ENCODE measurements around the gene USP32. TPM values are rescaled to one million over a fixed set of nuclear protein-coding genes. Genes with fewer than 3 reads are reported as not detected.

USP32 gene
- total and polyA plus RNA-seq, 2 donors, result 18.2 to 63.7 TPM

GRCh38 chr17:60165223-60165622 is 226.7 kb downstream of the USP32 start:
- Histone ChIP-seq H3K27ac (ENCODE audit: low read depth) (no peak overlapping the region), H3K4me3 (ENCODE audit: low read depth, low read length) (no peak overlapping the region), H3K36me3 (ENCODE audit: insufficient read depth) (no peaks in the 10 kb centered on the region), H3K4me1 (ENCODE audit: insufficient read depth) (no peaks in the 10 kb centered on the region)
- WGBS, result 51% methylated on average over 5 of the region's 5 CpGs
- no peak for DNase-seq (ENCODE audit: extremely low spot score)

DNA sequence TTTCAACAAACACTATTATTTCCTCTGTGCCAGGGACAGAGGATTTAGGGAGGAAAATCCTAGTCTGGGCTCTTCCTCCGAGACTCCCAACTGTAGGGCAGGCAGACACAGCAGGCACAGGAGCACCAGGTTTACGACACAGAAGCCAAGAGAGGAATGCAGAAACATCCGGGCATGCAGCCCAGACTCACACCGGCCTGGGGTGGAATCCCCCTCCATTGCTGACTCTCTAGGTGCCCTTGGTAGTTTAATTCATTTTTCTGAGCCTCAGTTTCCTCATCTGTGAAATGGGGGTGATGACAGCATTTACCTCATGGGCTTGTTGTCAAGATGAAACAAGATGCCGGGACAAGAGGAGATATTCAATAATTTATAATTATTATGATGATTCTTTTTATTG is 227.2 kb downstream of the USP32 start:
- Histone ChIP-seq H3K4me1 (ENCODE audit: insufficient read depth) (no peaks in the 10 kb centered on the region), H3K27ac (ENCODE audit: low read depth) (no peak overlapping the region), H3K36me3 (ENCODE audit: insufficient read depth) (no peaks in the 10 kb centered on the region), H3K4me3 (ENCODE audit: low read depth, low read length) (no peak overlapping the region)
- WGBS, result 44% methylated on average over 5 of the region's 5 CpGs
- no peak for DNase-seq (ENCODE audit: extremely low spot score)

DNA sequence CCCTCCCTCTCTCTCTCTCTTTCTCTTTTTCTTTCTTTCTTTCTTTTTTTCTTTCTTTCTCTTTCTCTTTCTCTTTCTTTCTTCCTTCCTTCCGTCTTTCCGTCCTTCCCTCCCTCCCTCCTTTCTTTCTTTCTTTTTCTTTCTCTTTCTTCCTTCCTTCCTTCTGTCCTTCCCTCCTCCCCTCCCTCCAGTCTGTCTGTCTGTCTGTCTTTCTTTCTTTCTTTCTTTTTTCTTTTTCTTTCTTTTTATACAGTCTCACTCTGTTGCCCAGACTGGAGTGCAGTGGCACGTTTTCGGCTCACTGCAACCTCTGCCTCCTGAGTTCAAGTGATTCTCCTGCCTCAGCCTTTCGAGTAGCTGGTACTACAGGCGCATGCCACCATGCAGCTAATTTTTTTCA is 227.8 kb downstream of the USP32 start:
- Histone ChIP-seq H3K36me3 (ENCODE audit: insufficient read depth) (no peaks in the 10 kb centered on the region), H3K27ac (ENCODE audit: low read depth) (no peak overlapping the region), H3K4me1 (ENCODE audit: insufficient read depth) (no peaks in the 10 kb centered on the region), H3K4me3 (ENCODE audit: low read depth, low read length) (no peak overlapping the region)
- no peak for DNase-seq (ENCODE audit: extremely low spot score)
- WGBS, result 79% methylated on average over 6 of the region's 6 CpGs

DNA sequence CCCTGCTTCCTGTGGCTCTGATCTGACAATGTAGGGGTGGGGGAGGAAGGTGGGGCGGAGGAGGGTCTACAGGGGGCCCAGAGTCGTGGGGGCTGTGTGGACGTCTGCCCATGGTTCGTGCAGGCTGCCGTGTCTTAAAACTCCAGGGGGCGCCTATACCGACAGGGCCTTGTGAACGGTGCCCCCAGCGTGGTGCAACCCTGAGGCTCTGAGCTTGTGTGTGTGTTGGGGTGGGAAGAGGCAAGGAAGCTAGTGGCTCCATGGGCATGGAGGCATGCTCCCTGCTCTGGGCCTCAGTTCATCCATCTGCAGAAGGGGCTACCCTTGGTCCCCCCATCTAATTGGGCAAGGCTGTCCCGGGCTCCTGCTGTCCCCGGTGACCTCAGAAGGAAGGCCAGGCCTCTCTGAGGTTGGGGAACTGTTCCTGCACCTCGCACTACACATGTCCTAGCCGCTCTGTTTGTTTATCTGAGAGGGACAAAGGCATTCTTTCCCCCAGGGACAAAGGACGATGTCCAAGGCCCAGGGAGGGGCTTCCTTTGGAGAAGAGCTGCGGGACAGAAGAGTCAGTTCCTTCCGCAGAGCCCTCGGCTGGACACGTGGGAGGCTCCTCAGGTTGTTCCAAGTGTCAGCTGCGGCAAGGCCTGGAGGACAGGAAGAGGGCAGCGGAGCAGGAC is 228.7 kb downstream of the USP32 start:
- H3K36me3 ChIP-seq (ENCODE audit: insufficient read depth), result no peaks in the 10 kb centered on the region
- no peak overlapping the region for H3K4me3 ChIP-seq (ENCODE audit: low read depth, low read length)
- no peak for DNase-seq (ENCODE audit: extremely low spot score)
- H3K4me1 ChIP-seq (ENCODE audit: insufficient read depth), result no peaks in the 10 kb centered on the region
- H3K27ac ChIP-seq (ENCODE audit: low read depth), result no peak overlapping the region
- 51% methylated on average over 20 of the region's 20 CpGs for WGBS

DNA sequence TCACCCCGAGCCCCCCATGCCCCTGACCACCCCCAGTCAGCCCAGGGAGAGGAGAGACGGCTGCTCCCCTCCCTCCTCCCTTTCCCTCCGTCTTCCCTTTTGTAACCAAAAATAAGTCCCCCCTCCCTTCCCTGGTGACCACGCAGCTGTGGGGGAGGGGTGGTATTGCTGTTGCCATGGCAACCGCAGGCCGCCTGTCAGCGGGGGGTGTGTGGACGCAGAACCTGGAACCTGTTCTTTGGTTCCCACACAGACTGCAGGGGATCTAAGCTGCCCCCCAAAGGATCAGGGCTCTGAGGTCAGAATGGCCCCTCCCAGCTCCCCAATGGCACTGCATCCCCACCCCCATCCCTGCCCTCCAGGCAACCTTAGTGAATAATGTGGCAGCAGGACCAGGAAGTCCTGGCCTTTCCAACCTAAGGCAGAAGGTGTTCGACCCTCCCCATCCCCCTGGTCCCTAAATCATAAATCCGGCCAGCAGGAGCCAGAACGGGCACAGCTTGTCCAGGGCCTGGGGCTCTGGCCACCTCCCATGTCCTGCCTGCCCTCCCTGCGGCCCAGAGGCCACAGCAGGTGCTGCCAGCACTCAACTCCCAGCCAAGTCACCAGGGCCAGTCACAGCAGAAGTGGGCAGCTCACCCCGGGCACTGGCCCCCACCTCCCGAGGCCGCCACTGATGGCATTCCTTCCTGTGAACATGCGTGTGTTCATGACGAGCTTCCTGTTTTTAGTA is 230.2 kb downstream of the USP32 start:
- 33% methylated on average over 17 of the region's 17 CpGs for WGBS
- H3K27ac ChIP-seq (ENCODE audit: low read depth), result no peak overlapping the region

DNA sequence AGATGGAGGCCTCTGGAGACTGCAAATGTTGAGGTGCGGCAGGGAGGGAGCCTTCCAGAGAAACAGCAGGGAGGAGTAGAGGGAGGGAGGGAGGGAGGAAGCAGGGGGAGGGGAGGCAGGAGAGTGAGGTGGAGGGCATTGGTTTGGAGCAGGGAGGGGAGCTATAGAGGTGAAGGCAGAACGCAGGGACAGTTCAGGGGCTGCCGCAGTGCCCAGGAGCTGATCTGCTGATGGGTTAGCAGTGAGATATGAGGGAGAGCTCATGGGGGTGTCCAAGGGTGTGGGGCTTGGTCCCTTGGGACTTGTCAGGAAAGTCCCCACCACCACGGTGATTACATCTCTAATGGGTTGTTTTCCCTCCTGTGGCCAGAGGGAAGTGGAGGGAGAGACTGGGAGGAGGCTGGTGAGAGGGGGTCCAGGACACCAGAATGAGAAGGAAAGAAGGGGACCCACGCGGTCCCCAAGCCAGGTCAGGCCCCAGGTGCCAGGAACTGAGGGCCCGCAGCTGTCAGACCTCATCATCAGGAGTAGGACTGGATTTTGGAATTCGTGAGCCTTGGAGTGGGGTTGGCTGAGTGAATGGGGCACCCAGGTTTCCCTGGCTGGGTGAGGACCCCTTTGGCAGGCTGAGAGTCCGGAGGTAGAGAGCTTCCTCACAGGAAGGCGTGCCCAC is 231.0 kb downstream of the USP32 start:
- H3K27ac ChIP-seq (ENCODE audit: low read depth), result no peak overlapping the region
- H3K36me3 ChIP-seq (ENCODE audit: insufficient read depth), result no peaks in the 10 kb centered on the region
- H3K4me1 ChIP-seq (ENCODE audit: insufficient read depth), result no peaks in the 10 kb centered on the region
- no peak overlapping the region for H3K4me3 ChIP-seq (ENCODE audit: low read depth, low read length)
- DNase-seq (ENCODE audit: extremely low spot score), result no peak
- 56% methylated on average over 10 of the region's 10 CpGs for WGBS

More for the DNA sequence above, 230.2 kb downstream of the USP32 start:
- no peaks in the 10 kb centered on the region for H3K4me1 ChIP-seq (ENCODE audit: insufficient read depth)
- no peak overlapping the region for H3K4me3 ChIP-seq (ENCODE audit: low read depth, low read length)
- no peak for DNase-seq (ENCODE audit: extremely low spot score)
- H3K36me3 ChIP-seq (ENCODE audit: insufficient read depth), result no peaks in the 10 kb centered on the region

GRCh38 chr17:60159479-60159866 is 232.5 kb downstream of the USP32 start:
- H3K27ac ChIP-seq (ENCODE audit: low read depth), result no peak overlapping the region
- 67% methylated on average over 6 of the region's 6 CpGs for WGBS
- no peaks in the 10 kb centered on the region for H3K4me1 ChIP-seq (ENCODE audit: insufficient read depth)
- DNase-seq (ENCODE audit: extremely low spot score), result no peak
- no peaks in the 10 kb centered on the region for H3K36me3 ChIP-seq (ENCODE audit: insufficient read depth)
- H3K4me3 ChIP-seq (ENCODE audit: low read depth, low read length), result no peak overlapping the region

DNA sequence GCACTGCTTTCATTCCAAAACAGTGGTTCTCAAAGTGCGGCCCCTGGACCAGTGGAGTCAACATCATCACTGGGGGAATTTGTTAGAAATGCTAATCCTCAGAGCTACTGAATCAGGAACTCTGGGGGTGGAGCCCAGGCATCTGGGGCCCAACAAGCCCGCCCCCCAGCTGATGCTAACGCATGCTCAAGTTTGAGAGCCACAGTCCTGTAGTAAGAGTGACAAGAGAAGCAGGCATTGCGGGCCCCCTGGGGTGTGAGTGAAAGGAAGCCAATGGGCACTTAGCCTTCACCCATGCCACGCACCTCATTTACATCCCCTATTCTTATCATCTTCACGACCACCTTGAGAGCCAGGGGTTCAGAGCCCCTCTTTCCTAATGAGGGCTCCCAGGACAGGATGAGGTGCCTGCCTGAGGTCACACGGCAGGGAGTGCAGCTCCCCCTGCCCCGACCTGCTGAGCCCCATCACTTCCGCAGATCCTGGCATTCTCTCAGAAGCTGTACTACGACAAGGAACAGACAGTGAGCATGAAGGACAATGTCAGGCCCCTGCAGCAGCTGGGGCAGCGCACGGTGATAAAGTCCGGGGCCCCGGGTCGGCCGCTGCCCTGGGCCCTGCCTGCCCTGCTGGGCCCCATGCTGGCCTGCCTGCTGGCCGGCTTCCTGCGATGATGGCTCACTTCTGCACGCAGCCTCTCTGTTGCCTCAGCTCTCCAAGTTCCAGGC is 233.0 kb downstream of the USP32 start:
- DNase-seq (ENCODE audit: extremely low spot score), result no peak
- no peak overlapping the region for H3K27ac ChIP-seq (ENCODE audit: low read depth)
- H3K36me3 ChIP-seq (ENCODE audit: insufficient read depth), result no peaks in the 10 kb centered on the region
- H3K4me1 ChIP-seq (ENCODE audit: insufficient read depth), result no peaks in the 10 kb centered on the region
- H3K4me3 ChIP-seq (ENCODE audit: low read depth, low read length), result no peak overlapping the region
- 34% methylated on average over 19 of the region's 19 CpGs for WGBS

GRCh38 chr17:60157487-60158040 is 234.4 kb downstream of the USP32 start:
- Histone ChIP-seq H3K36me3 (ENCODE audit: insufficient read depth) (no peaks in the 10 kb centered on the region), H3K27ac (ENCODE audit: low read depth) (no peak overlapping the region), H3K4me1 (ENCODE audit: insufficient read depth) (no peaks in the 10 kb centered on the region), H3K4me3 (ENCODE audit: low read depth, low read length) (no peak overlapping the region)
- no peak for DNase-seq (ENCODE audit: extremely low spot score)
- 69% methylated on average over 18 of the region's 18 CpGs for WGBS

DNA sequence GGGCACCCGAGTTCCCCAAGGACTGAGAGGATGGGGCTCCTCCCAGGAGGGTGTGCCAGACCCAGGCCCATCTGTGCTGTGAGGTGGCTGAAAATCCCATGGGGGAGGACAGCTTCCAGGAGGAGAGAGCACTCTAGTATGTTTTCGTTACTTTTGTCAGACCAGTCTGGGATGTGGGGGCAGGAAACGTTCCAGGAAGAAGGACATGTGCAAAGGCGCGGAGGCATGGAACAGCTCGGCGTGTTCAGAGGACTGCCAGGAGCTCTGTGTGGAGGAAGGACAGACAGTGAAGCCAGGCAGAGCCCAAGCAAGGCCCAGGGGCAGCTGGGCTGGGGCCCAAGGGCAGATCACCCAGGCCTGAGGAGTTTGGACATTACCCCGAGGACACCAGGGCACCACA is 235.2 kb downstream of the USP32 start:
- H3K4me1 ChIP-seq (ENCODE audit: insufficient read depth), result no peaks in the 10 kb centered on the region
- no peak overlapping the region for H3K4me3 ChIP-seq (ENCODE audit: low read depth, low read length)
- WGBS, result 86% methylated on average over 8 of the region's 8 CpGs
- no peak overlapping the region for H3K27ac ChIP-seq (ENCODE audit: low read depth)
- no peaks in the 10 kb centered on the region for H3K36me3 ChIP-seq (ENCODE audit: insufficient read depth)
- DNase-seq (ENCODE audit: extremely low spot score), result no peak

DNA sequence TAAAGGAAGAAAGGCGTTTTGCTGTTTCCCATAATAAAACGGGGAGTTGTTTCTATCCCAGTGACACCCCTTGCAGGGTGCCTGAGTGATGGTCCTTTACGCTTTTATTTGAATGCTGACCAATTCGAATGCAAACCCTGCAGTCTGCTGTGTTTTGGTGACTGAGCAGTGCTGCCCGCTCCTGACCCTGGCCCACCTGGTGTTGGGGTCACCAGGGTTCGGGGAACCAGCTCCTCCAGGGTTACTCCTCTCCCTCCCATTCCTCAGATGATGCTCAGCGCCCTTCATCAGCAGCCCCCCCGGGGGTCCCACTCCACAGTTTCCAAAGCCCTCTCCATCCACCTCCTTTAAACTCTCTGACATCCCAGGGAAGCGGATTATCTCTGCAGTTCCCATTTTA is 236.1 kb downstream of the USP32 start:
- no peak overlapping the region for H3K27ac ChIP-seq (ENCODE audit: low read depth)
- H3K4me3 ChIP-seq (ENCODE audit: low read depth, low read length), result no peak overlapping the region
- no peaks in the 10 kb centered on the region for H3K4me1 ChIP-seq (ENCODE audit: insufficient read depth)
- 65% methylated on average over 9 of the region's 9 CpGs for WGBS
- H3K36me3 ChIP-seq (ENCODE audit: insufficient read depth), result no peaks in the 10 kb centered on the region
- no peak for DNase-seq (ENCODE audit: extremely low spot score)

DNA sequence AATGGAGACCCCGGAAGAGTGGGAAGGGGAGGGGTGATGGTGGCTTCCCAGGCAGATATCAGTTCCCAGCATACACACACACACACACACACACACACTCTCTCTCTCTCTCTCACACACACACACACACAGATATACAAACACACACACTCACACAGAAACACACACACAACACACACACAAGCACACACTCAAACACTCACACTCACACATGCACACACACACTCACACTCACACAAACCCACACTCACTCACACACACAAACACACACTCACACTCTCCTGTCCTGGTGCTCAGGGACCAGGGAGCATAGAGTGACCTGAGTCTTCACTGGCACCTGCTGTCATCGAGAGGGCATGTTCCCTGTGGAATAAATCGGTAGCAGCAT is 236.5 kb downstream of the USP32 start:
- DNase-seq (ENCODE audit: extremely low spot score), result no peak
- H3K27ac ChIP-seq (ENCODE audit: low read depth), result no peak overlapping the region
- 68% methylated on average over 3 of the region's 3 CpGs for WGBS

DNA sequence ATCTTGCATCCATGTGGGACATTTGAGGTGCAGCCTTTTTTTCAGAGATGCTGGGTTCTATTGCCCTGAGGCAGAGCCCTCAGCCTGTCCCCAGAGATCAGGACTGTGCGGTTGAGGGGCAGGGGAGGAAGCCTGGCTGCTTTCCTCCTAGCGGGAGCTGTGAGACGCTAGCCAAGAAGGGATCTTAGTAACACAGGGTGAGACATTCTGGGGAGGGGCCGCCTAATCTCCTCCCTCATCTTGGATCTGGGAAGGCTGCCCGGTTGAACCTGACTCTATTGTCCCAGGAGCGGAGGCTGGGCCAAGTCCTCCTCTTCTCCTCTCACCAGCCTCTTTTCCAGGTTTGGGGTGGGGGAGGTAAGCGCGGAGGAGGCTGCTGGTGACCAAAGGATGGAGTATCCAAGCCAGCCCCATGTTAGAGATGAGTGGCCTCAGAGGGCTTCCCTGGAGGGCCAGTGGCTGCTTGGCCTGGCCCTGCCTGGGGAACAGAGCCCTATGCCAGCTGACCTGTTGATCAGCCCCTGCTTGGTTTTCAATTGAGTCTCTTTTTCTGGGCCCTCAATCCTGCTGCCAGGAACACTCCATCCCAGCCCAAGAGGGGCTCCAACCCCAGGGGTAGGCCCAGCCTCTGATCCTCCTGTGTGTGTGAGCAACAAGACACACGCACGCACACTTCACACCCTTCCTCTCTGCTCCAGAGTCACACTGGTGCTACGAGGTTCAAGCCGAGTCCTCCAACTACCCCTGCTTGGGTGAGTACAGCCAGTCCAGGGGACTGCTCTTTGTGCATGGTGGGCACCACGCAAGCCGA is 237.1 kb downstream of the USP32 start:
- Histone ChIP-seq H3K4me3 (ENCODE audit: low read depth, low read length) (no peak overlapping the region), H3K4me1 (ENCODE audit: insufficient read depth) (no peaks in the 10 kb centered on the region), H3K27ac (ENCODE audit: low read depth) (no peak overlapping the region), H3K36me3 (ENCODE audit: insufficient read depth) (no peaks in the 10 kb centered on the region)
- no peak for DNase-seq (ENCODE audit: extremely low spot score)
- 58% methylated on average over 14 of the region's 14 CpGs for WGBS

More for the DNA sequence above, 236.5 kb downstream of the USP32 start:
- no peaks in the 10 kb centered on the region for H3K4me1 ChIP-seq (ENCODE audit: insufficient read depth)
- H3K4me3 ChIP-seq (ENCODE audit: low read depth, low read length), result no peak overlapping the region
- no peaks in the 10 kb centered on the region for H3K36me3 ChIP-seq (ENCODE audit: insufficient read depth)
